SK-N-SH treated with all-trans-retinoic acid at 6 μM for 48 hours (cell line): Measurements from ENCODE around the gene PRPF19.

Experiments used
- PPARA ChIP-seq: fragments of 250-450 bp; sonication (Bioruptor Pico); IDR thresholded peaks from 2 replicates; pipeline ENCODE4 v1.5.0; 2020; ENCODE audit warnings: mild to moderate bottlenecking, borderline replicate concordance
- TCF4 ChIP-seq: fragments of 250-450 bp; sonication (Bioruptor Pico); IDR thresholded peaks from 2 replicates; pipeline ENCODE4 v1.8.0; 2021; ENCODE audit warnings: mild to moderate bottlenecking, moderate library complexity, borderline replicate concordance
- TOX ChIP-seq: fragments of 250-450 bp; sonication (Bioruptor Pico); IDR thresholded peaks from 2 replicates; pipeline ENCODE4 v1.8.0; 2021; ENCODE audit warnings: mild to moderate bottlenecking, moderate library complexity, borderline replicate concordance
- ZC3H10 ChIP-seq: fragments of 250-450 bp; sonication (Bioruptor Pico); IDR thresholded peaks from 2 replicates; pipeline ENCODE4 v1.5.1; 2021; ENCODE audit warnings: mild to moderate bottlenecking, moderate library complexity
- TF ChIP-seq, protein P1 (sequence below): fragments of 250-450 bp; sonication (Bioruptor Pico); IDR thresholded peaks from 2 replicates; pipeline ENCODE4 v1.5.1; 2020; ENCODE audit warnings: low read depth, mild to moderate bottlenecking, moderate library complexity

GRCh38 chr11:60950024-60950423, 43.6 kb upstream of the PRPF19 start:
- TF ChIP-seq TCF4 (no peak), ZC3H10 (CRISPR knock-in tag) (no peak), PPARA (CRISPR knock-in tag) (no peak), TOX (CRISPR knock-in tag) (no peak)
- TF ChIP-seq, protein P1, sequence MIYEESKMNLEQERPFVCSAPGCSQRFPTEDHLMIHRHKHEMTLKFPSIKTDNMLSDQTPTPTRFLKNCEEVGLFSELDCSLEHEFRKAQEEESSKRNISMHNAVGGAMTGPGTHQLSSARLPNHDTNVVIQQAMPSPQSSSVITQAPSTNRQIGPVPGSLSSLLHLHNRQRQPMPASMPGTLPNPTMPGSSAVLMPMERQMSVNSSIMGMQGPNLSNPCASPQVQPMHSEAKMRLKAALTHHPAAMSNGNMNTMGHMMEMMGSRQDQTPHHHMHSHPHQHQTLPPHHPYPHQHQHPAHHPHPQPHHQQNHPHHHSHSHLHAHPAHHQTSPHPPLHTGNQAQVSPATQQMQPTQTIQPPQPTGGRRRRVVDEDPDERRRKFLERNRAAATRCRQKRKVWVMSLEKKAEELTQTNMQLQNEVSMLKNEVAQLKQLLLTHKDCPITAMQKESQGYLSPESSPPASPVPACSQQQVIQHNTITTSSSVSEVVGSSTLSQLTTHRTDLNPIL (CRISPR knock-in tag) = no peak
